Common myeloid progenitor, CD34-positive (primary cell): ENCODE data around the gene ANG.
"Not testable (repeated sequence)": the region's sequence is repeated elsewhere in the genome, so short reads cannot be mapped to it uniquely, and the experiment has no call there.

ENCODE experiments used
- CTCF ChIA-PET: fragments of 350-600 bp; sonication (Branson Sonifier 250); formaldehyde crosslinking; loops from one replicate; lab custom pipeline; 2021; ENCODE audit warnings: antibody characterized with exemption; lab: Charles Lee
- POLR2A ChIA-PET: fragments of 350-600 bp; sonication (Branson Sonifier 250); formaldehyde crosslinking; loops from one replicate; lab custom pipeline; 2021; ENCODE audit warnings: antibody characterized with exemption; lab: Charles Lee
- DNase-seq, 3 donors: peaks; one replicate each; pipeline versions ENCODE4 v3.0.0 to v3.0.0-alpha.2; 2013
- H3K27ac ChIP-seq, 2 experiments: 1 replicate in 1 of 2; 2 replicates in 1 of 2; pipeline ENCODE4 v1.7.0; 2013; ENCODE audit warnings: inconsistent platforms in 2 of 2, low read length in 2 of 2, mild to moderate bottlenecking in 2 of 2, low read depth in 1 of 2, moderate library complexity in 1 of 2; ENCODE audit not compliant: severe bottlenecking in 2 of 2, insufficient read depth in 1 of 2, poor library complexity in 1 of 2
- H3K27me3 ChIP-seq, 5 experiments: replicated peaks in 2 of 5; 1 replicate in 3 of 5; 2 replicates in 2 of 5; pipeline versions ENCODE4 v1.6.1 to v1.7.0; 2013; ENCODE audit warnings: low read length in 4 of 5, mild to moderate bottlenecking in 2 of 5, moderate library complexity in 2 of 5, inconsistent platforms in 1 of 5; ENCODE audit not compliant: insufficient read depth in 5 of 5, control insufficient read depth in 4 of 5
- H3K36me3 ChIP-seq, 4 experiments: 1 replicate in 2 of 4; 2 replicates in 2 of 4; pipeline versions ENCODE4 v1.6.1 to v1.7.0; 2013; ENCODE audit warnings: low read length in 3 of 4, control low read depth in 1 of 4, mild to moderate bottlenecking in 1 of 4; ENCODE audit not compliant: control insufficient read depth in 4 of 4, insufficient read depth in 4 of 4
- H3K4me1 ChIP-seq, 4 experiments: 1 replicate in 3 of 4; 2 replicates in 1 of 4; pipeline versions ENCODE4 v1.6.1 to v1.7.1; 2013; ENCODE audit warnings: low read length in 3 of 4, mild to moderate bottlenecking in 3 of 4, control low read depth in 1 of 4, inconsistent platforms in 1 of 4, moderate library complexity in 1 of 4; ENCODE audit not compliant: control insufficient read depth in 4 of 4, insufficient read depth in 4 of 4; ENCODE audit errors: control extremely low read depth in 1 of 4
- H3K4me3 ChIP-seq, 7 experiments: 1 replicate in 4 of 7; 2 replicates in 3 of 7; pipeline versions ENCODE4 v1.5.1 to v1.7.0; 2013; ENCODE audit warnings: mild to moderate bottlenecking in 7 of 7, low read length in 6 of 7, moderate library complexity in 6 of 7, inconsistent platforms in 2 of 7, low read depth in 2 of 7, control low read depth in 1 of 7; ENCODE audit not compliant: insufficient read depth in 4 of 7, control insufficient read depth in 1 of 7; ENCODE audit errors: extremely low read depth in 1 of 7
- H3K9me3 ChIP-seq, 5 experiments: 1 replicate in 4 of 5; 2 replicates in 1 of 5; pipeline versions ENCODE4 v1.6.1 to v1.7.1; 2013; ENCODE audit warnings: low read length in 4 of 5, mild to moderate bottlenecking in 2 of 5, inconsistent platforms in 1 of 5, low read depth in 1 of 5, moderate library complexity in 1 of 5; ENCODE audit not compliant: control insufficient read depth in 4 of 5, insufficient read depth in 2 of 5; ENCODE audit errors: control extremely low read depth in 1 of 5
- WGBS: methylation state at CpG from one replicate; pipeline ENCODE4 v1.1.5; 2013; ENCODE audit not compliant: insufficient coverage; 5-methylcytosine and 5-hydroxymethylcytosine counted together

ANG gene

DNA sequence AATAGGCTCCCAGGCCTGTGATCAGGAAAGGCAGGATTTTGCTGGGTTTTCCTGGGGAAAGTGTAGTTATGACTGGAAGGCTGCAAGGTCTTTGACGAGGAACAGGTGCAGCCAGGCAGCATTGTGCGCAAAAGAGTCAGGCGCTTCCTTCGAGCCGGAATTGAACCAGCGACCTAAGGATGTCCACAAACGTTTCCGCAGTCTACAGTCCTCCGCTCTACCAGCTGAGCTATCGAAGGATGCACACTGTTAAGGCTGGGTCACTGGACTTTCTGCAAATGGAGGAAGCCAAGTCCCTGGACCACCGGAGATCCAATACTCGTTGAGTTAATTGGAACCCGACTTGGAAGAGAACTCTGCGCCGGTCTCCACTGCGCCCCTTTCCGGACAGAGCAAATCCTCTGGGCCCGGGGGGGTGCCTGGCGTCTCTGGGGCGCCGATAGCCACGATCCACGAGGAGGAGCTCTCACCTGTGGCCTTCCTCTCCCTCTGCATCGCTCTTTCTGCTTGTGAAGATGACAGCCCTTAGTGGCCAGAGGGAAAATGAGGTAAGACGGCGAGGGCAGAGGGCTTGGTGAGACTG, 28.7 kb upstream of the ANG start:
- CTCF ChIA-PET: interaction anchor here (1.3 to 15.1 kb wide), 6 partner anchors 11 to 199 kb away, joined by 4 to 179 read pairs (median 12); partner anchors contain the start of genes ANG and RNASE4
- DNase-seq: no peak
- Histone ChIP-seq H3K36me3 (no peaks in the 10 kb centered on the region), H3K27ac (no peak overlapping the region), H3K4me1 (peaks cover 0 to 15% (median 9%) of the 10 kb centered on the region in 4 experiments), H3K9me3 (no peaks in the 10 kb centered on the region), H3K4me3 (no peak overlapping the region), H3K27me3 (peaks cover 11 to 52% (median 32%) of the 10 kb centered on the region in 5 experiments)
- WGBS: 62% methylated on average over 20 of the region's 26 CpGs
- POLR2A ChIA-PET: no interaction called here

DNA sequence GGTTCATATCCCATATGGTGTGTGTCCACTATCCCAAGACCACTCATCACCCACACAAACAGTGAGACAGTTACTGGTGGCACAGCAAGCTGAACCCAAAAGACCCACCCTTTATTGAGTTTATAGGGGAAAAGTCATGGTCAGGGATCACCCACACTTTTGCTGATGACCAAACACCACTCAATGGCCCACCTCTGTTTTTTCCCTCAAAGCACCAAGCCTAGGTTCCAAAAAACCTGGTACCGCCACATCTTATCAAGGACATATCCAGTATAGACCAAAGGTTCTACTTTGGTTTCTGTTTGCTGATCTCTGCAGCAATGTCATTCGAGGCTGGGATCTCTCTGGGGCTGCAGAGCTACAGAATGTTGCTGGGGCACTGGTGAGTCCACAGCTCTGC, 27.4 kb upstream of the ANG start:
- no peak overlapping the region for H3K27ac ChIP-seq
- ChIA-PET CTCF (interaction anchor here (1.3 to 15.1 kb wide), 6 partner anchors 9 to 198 kb away, joined by 4 to 179 read pairs (median 12); partner anchors contain the start of genes ANG and RNASE4), POLR2A (no interaction called here)
- 100% methylated on average over 2 of the region's 2 CpGs for WGBS
- H3K4me1 ChIP-seq: peaks cover 0 to 15% (median 9%) of the 10 kb centered on the region in 4 experiments
- no peak for DNase-seq
- H3K4me3 ChIP-seq: no peak overlapping the region
- peaks cover 3 to 42% (median 22%) of the 10 kb centered on the region in 5 experiments for H3K27me3 ChIP-seq
- no peaks in the 10 kb centered on the region for H3K36me3 ChIP-seq
- H3K9me3 ChIP-seq: no peaks in the 10 kb centered on the region

DNA sequence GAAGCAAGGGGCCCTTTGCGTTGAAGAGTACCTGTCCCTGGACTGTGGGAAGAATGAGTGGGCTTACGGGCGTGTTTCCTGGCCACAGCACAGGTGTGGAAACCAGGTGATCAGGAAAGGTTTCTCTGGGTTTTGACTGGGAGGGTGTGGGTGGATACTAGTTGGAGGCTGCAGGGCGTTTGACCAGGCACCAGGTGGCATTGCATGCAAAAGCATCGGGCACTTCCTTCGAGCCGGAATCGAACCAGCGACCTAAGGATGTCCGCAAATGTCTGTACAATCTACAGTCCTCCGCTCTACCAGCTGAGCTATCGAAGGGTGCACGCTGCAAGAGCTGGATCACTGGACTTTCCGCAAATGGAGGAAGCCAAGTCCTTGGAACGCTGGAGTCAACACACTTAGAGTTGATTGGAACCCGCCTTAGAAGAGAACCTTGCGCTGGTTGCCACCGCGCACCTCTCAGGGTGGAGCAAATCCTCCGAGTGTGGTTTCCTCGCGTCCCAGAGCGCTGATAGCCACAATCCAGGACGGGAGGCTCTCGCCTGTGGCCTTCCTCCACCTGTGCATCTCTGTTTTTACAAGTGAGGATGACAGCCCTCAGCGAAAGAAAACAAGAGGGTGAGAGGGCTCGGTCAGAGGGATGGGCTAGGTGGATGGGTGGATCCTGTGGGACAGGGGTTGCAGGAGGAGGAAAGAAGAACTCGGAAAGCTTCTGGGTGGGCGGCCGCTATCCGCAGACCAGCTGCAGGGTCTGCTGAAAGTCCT, 25.4 kb upstream of the ANG start:
- H3K4me3 ChIP-seq: peak overlapping the region; percentile 30 to 81 (median 69)
- no peak overlapping the region for H3K27ac ChIP-seq
- no peaks in the 10 kb centered on the region for H3K36me3 ChIP-seq
- ChIA-PET POLR2A (interaction anchor here (0.7 kb wide), 1 partner anchor 18 kb away, joined by 3 read pairs; no protein-coding TSS in a partner anchor), CTCF (interaction anchor here (0.5 to 15.1 kb wide), 4 partner anchors 14 to 30 kb away, joined by 3 to 179 read pairs (median 37); partner anchors contain the start of genes ANG and RNASE4)
- H3K9me3 ChIP-seq: no peaks in the 10 kb centered on the region
- peaks cover 0 to 22% (median 11%) of the 10 kb centered on the region in 5 experiments for H3K27me3 ChIP-seq
- peak; percentile 82 to 91 (median 90) for DNase-seq
- H3K4me1 ChIP-seq: peaks cover 0 to 18% (median 13%) of the 10 kb centered on the region in 4 experiments
- 0% methylated on average over 30 of the region's 31 CpGs for WGBS

DNA sequence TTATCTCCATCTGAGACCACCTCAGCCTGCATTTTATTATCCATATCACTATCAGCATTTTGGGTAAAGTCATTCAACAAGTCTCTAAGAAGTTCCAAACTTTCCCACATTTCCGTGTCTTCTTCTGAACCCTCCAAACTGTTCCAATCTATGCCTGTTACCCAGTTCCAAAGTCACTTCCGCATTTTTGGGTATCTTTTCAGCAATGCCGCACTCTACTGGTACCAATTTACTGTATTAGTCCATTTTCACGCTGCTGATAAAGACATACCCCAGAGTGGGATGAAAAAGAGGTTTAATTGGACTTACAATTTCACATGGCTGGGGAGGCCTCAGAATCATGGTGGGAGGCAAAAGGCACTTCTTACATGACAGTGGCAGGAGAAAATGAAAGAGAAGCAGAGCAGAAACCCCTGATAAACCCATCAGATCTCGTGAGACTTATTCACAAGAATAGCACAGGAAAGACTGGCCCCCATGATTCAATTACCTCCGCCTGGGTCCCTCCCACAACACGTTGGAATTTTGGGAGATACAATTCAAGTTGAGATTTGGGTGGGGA, 22.1 kb upstream of the ANG start:
- H3K4me3 ChIP-seq, H3K27ac ChIP-seq, H3K9me3 ChIP-seq, POLR2A ChIA-PET, H3K27me3 ChIP-seq, H3K36me3 ChIP-seq, DNase-seq: not testable (repeated sequence)
- 92% methylated on average over 7 of the region's 7 CpGs for WGBS
- peaks cover 0 to 26% (median 16%) of the 10 kb centered on the region in 4 experiments for H3K4me1 ChIP-seq
- CTCF ChIA-PET: interaction anchor here (15.1 kb wide), 1 partner anchor 27 kb away, joined by 179 read pairs; the partner anchor contains the start of gene ANG

DNA sequence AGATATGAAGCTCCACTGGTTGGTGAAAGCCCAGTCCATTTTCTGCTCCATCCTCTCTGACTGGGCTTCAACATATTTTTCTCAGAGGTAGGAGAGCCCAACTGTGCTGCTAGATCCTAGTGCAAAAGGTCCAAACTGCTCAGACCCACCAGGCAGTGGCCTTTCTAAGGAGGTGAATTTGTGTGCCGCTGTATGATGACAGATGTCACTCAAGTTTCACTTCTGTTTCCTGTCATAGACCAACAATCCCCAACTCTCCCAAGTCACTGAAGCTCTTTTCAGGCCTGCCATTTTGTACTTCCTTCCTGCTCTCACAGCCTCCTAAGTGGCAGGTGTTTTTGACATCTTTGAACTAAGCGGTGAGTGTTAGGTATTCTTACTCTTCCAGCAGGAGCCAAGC, 20.6 kb upstream of the ANG start:
- CTCF ChIA-PET: interaction anchor here (1.1 to 4.1 kb wide), 6 partner anchors 11 to 37 kb away, joined by 3 to 26 read pairs (median 9); partner anchors contain the start of gene RNASE4
- POLR2A ChIA-PET: no interaction called here
- H3K27ac ChIP-seq: no peak overlapping the region
- H3K27me3 ChIP-seq: no peaks in the 10 kb centered on the region
- WGBS: 0% methylated on average over 1 of the region's 2 CpGs
- peak in 1 of 3 donors; percentile 28 for DNase-seq
- H3K36me3 ChIP-seq: no peaks in the 10 kb centered on the region
- H3K9me3 ChIP-seq: no peaks in the 10 kb centered on the region
- peaks cover 0 to 26% (median 14%) of the 10 kb centered on the region in 4 experiments for H3K4me1 ChIP-seq
- H3K4me3 ChIP-seq: no peak overlapping the region

DNA sequence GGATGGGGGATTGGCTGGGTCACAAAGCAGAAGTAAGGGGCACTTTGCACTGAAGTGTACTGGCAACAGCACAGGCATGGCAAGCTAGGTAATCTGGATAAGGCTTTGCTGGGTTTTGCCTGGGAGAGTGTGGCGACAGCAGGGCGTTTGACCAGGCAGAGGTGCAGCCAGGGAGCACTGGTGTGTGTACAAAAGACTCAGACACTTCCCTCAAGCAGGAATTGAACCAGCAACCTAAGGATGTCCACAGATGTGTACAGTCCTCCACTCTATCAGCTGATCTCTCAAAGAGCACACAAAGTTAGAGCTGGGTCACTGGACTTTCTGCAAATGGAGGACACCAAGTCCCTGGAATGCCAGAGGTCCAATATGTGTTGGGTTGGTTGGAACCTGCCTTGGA, 19.6 kb upstream of the ANG start:
- POLR2A ChIA-PET: no interaction called here
- no peak overlapping the region for H3K4me3 ChIP-seq
- no peak overlapping the region for H3K27ac ChIP-seq
- H3K9me3 ChIP-seq: no peaks in the 10 kb centered on the region
- WGBS: 100% methylated on average over 1 of the region's 2 CpGs
- no peaks in the 10 kb centered on the region for H3K27me3 ChIP-seq
- no peaks in the 10 kb centered on the region for H3K36me3 ChIP-seq
- H3K4me1 ChIP-seq: peaks cover 0 to 17% (median 6%) of the 10 kb centered on the region in 4 experiments
- DNase-seq: no peak
- CTCF ChIA-PET: interaction anchor here (0.9 to 4.1 kb wide), 8 partner anchors 9 to 38 kb away, joined by 3 to 26 read pairs (median 9); no protein-coding TSS in a partner anchor
